Retinal pigment epithelial cell (primary cell): Measurements from ENCODE around the gene PNLIPRP2.

Source experiments
- DNase-seq: peaks from one replicate; pipeline ENCODE4 v3.0.0-alpha.2; 2010; ENCODE audit warnings: low read depth
- H3K4me3 ChIP-seq: 2 replicates; pipeline ENCODE4 v1.5.1; 2011; ENCODE audit warnings: mild to moderate bottlenecking, low read length, control low read depth, moderate library complexity
- TF ChIP-seq, protein P1 (sequence below): conservative IDR thresholded peaks from 2 replicates; pipeline ENCODE4 v1.5.1; 2011; ENCODE audit warnings: low read depth, low read length, control low read depth, inconsistent platforms

Gene PNLIPRP2

DNA sequence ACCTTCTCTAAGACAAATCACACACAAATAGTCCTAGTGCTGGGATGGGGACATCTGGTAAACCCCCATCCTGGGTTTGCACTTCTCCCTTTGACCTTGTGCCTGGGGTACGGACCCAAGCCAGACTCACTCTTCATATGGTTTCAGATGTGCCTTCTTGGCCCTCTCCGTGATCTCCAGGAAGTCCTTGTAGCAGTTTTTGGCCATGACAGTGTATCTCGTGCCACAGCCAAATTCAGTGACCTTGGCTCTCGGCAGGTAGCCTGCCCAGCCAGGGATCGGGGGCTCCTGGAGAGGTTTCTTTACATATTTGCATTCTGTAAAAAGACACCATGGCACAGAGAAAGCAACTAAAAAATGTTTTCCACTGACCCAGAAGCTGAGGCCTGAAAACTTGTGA lies 43.9 kb downstream of the PNLIPRP2 start:
- no peak for DNase-seq
- TF ChIP-seq, protein P1, sequence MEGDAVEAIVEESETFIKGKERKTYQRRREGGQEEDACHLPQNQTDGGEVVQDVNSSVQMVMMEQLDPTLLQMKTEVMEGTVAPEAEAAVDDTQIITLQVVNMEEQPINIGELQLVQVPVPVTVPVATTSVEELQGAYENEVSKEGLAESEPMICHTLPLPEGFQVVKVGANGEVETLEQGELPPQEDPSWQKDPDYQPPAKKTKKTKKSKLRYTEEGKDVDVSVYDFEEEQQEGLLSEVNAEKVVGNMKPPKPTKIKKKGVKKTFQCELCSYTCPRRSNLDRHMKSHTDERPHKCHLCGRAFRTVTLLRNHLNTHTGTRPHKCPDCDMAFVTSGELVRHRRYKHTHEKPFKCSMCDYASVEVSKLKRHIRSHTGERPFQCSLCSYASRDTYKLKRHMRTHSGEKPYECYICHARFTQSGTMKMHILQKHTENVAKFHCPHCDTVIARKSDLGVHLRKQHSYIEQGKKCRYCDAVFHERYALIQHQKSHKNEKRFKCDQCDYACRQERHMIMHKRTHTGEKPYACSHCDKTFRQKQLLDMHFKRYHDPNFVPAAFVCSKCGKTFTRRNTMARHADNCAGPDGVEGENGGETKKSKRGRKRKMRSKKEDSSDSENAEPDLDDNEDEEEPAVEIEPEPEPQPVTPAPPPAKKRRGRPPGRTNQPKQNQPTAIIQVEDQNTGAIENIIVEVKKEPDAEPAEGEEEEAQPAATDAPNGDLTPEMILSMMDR, result no peak
- no peak overlapping the region for H3K4me3 ChIP-seq

DNA sequence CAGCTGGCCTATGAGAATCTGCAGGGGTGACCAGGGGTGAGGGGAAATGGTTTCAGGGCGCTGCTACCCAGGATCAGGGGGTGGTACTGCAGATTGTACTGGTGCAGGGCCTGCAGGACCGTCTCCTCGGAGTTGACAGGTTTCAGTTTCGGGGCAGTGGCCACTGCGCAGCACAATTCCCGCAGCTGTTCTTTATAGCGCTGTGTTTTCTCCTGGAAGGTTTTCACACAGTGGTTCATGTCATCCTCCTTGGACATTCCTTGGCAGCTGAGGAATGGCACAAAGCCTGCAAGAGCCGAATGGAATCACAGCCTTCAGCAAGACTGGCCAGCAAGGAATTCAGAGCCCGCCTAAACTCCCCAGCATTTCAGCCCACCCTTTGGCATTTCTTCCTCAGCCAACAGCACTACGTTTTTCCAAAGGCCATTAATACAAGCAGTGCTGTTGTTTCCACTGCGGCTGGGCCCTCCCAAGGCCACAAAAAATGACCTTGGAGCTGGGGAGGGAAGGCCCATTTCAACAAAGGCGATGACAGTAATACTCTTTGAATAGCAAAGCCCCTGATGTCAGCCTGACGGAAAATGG lies 44.9 kb downstream of the PNLIPRP2 start:
- TF ChIP-seq, protein P1, result no peak
- no peak overlapping the region for H3K4me3 ChIP-seq
- no peak for DNase-seq

DNA sequence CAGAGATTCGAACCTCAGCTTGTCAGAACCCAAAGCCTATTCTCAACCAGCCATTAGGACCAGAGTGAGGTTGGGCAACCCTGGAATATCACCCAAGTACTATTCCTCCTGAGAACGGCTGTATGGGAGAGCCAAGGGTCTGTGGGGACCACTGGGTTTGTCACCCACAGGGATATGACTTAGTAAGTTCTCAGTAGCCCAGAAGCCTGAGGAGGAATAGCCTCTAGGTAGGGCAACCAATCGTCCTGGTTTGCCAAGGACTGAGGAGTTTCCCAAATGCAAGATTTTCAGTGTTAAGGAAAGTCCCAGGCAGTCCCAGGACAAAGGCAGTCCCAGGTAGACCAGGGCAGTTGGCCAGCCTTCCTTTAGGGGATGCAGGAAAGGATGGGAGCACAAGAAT lies 46.7 kb downstream of the PNLIPRP2 start:
- no peak overlapping the region for H3K4me3 ChIP-seq
- DNase-seq, result no peak
- TF ChIP-seq, protein P1, result no peak

DNA sequence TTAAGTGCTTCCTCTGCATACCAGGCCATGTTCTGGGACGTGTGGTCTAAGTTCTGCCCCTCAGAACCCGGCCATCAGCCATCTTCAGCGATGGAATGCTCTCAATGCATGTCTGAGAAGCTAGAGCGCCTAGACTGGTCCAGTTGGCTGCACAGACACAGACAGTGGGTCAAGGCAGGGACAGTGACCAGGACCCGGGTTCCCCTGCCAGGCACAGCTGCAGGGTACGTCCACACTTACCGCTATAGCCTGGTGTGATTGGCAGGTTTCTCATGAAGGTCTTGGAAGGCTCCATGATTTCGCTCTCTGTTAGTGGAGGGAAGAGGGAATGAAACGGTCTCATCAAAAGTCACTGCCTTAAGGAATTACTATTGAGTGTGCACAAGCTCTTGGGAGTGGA lies 47.3 kb downstream of the PNLIPRP2 start:
- H3K4me3 ChIP-seq, result no peak overlapping the region
- DNase-seq, result no peak
- TF ChIP-seq, protein P1, result no peak

DNA sequence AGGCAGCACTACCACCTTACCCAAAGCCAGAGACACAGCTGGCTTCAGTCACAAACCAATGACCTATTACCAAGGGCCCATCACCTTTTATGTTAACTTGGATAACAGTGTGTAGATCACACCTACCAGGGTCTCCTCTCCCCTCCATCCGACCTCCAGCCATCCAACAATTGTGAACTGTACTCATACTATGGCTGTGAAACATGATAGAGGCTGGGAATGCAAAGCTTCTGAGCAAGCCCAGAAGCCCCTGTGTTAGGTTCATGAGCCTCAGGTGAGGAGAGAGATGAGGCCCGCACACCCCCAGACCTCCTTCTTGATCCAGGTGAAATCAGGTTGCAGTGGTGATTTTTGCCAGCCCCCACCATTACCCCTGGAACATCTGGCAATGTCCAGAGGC lies 47.7 kb downstream of the PNLIPRP2 start:
- no peak overlapping the region for H3K4me3 ChIP-seq
- no peak for DNase-seq
- TF ChIP-seq, protein P1, result no peak

DNA sequence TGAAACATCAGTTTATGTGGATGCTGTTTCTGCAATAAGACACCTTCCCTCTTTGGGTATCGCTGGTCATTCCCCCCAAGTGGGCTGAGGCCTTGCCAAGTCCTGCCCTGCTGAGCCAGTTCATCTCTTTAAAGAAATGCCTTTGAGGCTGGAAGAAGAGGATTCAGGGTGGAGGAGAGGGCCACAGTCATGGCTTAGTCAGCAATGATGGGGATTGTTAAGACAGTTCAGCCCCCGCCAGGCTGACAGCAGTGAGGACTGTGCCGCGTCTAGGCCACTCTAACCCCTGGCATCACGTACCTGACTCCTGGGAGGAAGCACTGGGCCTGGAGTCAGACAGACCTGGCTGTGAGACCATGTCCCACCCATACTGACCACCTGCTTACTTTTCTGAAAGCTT lies 48.3 kb downstream of the PNLIPRP2 start:
- no peak for DNase-seq
- H3K4me3 ChIP-seq, result no peak overlapping the region
- TF ChIP-seq, protein P1, result no peak

DNA sequence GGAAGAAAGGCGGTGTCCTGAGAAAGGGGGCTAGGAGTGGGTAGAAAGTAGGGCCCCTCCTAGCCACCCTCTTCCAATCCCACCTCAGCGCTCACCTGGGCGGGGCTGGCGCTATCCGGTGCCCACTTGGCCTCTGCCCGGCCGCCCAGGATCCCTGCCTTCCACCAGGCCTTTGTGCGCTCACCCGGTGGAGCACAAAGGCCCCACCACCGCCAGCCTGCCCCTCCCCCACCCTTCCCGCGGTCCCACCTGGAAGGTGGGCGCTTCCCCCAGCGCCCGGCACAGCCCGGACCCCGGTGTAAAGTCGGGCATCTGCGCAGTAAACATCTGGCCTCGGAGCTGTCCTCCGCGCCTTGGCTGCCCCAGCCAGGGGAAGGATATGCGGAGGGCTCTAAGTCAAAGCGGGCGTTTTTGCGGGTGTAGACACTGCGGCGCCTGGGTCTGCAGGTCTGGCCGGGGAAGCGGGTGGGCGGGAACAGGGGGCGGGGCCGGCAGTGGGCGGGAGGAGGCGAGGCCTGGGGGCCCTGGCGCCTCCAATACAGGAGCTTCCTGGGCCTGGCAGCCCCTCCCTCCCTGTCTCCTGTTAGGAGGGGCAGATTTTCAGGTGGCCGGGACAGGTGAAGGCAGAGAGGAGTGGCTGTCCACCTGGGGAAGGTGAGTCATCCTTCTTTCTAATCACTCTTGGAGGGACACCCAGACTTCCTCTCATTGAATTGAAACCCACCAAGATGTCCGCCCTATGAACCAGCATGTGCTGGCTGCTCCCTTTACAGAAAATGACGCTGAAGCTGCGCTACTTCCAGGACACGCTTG lies 49.3 kb downstream of the PNLIPRP2 start:
- DNase-seq, result no peak
- H3K4me3 ChIP-seq, result no peak overlapping the region
- TF ChIP-seq, protein P1, result no peak
